WTC11 (cell line): ENCODE data around the gene TIMM22. TPM values are rescaled to one million over a fixed set of nuclear protein-coding genes. Genes with fewer than 3 reads are reported as not detected.
A peak's percentile ranks its signal among the peaks of the same experiment; 100 is the strongest.

Experiments used
- ATAC-seq: fragments of 200-7000 bp; cut with Tn5 transposase; 2 replicates; pipeline ENCODE4 v1.10.0; 2021; ENCODE audit warnings: mild to moderate bottlenecking, moderate library complexity
- CTCF ChIA-PET: fragments of 300-600 bp; sonication (Branson Sonifier 250); formaldehyde crosslinking; loops from one replicate; lab custom pipeline; 2021; ENCODE audit warnings: antibody characterized with exemption; lab: Charles Lee
- POLR2A ChIA-PET: fragments of 350-600 bp; sonication (Branson Sonifier 250); formaldehyde crosslinking; loops from one replicate; lab custom pipeline; 2021; ENCODE audit warnings: antibody characterized with exemption; lab: Charles Lee
- DNase-seq: peaks from one replicate; pipeline ENCODE4 v3.0.0; 2021; ENCODE audit warnings: low spot score
- H3K27ac Mint-ChIP-seq: 2 replicates; pipeline ENCODE4 v1.8.0; 2021; ENCODE audit warnings: mixed read lengths
- H3K27me3 Mint-ChIP-seq: 2 replicates; pipeline ENCODE4 v1.8.0; 2021; ENCODE audit warnings: low read depth, mild to moderate bottlenecking, moderate library complexity, mixed read lengths
- H3K36me3 Mint-ChIP-seq: 2 replicates; pipeline ENCODE4 v1.8.0; 2021; ENCODE audit warnings: mixed read lengths
- H3K4me1 Mint-ChIP-seq: 2 replicates; pipeline ENCODE4 v1.8.0; 2022; ENCODE audit warnings: mixed read lengths
- H3K4me3 Mint-ChIP-seq: 2 replicates; pipeline ENCODE4 v1.8.0; 2021; ENCODE audit warnings: mild to moderate bottlenecking, moderate library complexity, mixed read lengths
- H3K9me3 Mint-ChIP-seq: 2 replicates; pipeline ENCODE4 v1.8.0; 2021; ENCODE audit warnings: mixed read lengths
- CREM ChIP-seq: sonication (generic); formaldehyde crosslinking; IDR thresholded peaks from 2 replicates; pipeline ENCODE4 v1.8.1; 2022; ENCODE audit warnings: mild to moderate bottlenecking, missing genetic modification reagents, moderate library complexity
- ETV6 ChIP-seq: sonication (generic); formaldehyde crosslinking; IDR thresholded peaks from 2 replicates; pipeline ENCODE4 v1.8.1; 2022; ENCODE audit warnings: mild to moderate bottlenecking, missing genetic modification reagents
- FOXJ3 ChIP-seq: sonication (generic); formaldehyde crosslinking; IDR thresholded peaks from 2 replicates; pipeline ENCODE4 v1.9.0; 2021; ENCODE audit warnings: missing genetic modification reagents, mild to moderate bottlenecking, borderline replicate concordance
- FOXK1 ChIP-seq: sonication (generic); formaldehyde crosslinking; IDR thresholded peaks from 2 replicates; pipeline ENCODE4 v1.8.0; 2022; ENCODE audit warnings: mild to moderate bottlenecking, moderate library complexity, missing genetic modification reagents
- GRHL2 ChIP-seq: fragments of 250-450 bp; sonication (Bioruptor Pico); IDR thresholded peaks from 2 replicates; pipeline ENCODE4 v1.8.0; 2022; ENCODE audit warnings: mild to moderate bottlenecking, moderate library complexity; ENCODE audit not compliant: insufficient replicate concordance, severe bottlenecking
- GTF2I ChIP-seq: fragments of 250-450 bp; sonication (Bioruptor Pico); conservative IDR thresholded peaks from 2 replicates; pipeline ENCODE4 v1.4.0; 2021; ENCODE audit warnings: mild to moderate bottlenecking
- JUN ChIP-seq: sonication (generic); formaldehyde crosslinking; IDR thresholded peaks from 2 replicates; pipeline ENCODE4 v1.8.0; 2023; ENCODE audit warnings: mild to moderate bottlenecking, missing genetic modification reagents
- KAT7 ChIP-seq: sonication (generic); formaldehyde crosslinking; IDR thresholded peaks from 2 replicates; pipeline ENCODE4 v1.8.1; 2023; ENCODE audit warnings: missing genetic modification reagents, mild to moderate bottlenecking, borderline replicate concordance
- NFYB ChIP-seq: sonication (generic); formaldehyde crosslinking; conservative IDR thresholded peaks from 2 replicates; pipeline ENCODE4 v1.8.0; 2022; ENCODE audit warnings: low read depth, missing genetic modification reagents
- TEAD1 ChIP-seq: sonication (generic); formaldehyde crosslinking; IDR thresholded peaks from 2 replicates; pipeline ENCODE4 v1.8.0; 2022; ENCODE audit warnings: mild to moderate bottlenecking, missing genetic modification reagents
- TP53 ChIP-seq: sonication (generic); formaldehyde crosslinking; IDR thresholded peaks from 2 replicates; pipeline ENCODE4 v1.8.1; 2023; ENCODE audit warnings: mild to moderate bottlenecking, missing genetic modification reagents
- USF1 ChIP-seq: sonication (generic); formaldehyde crosslinking; IDR thresholded peaks from 2 replicates; pipeline ENCODE4 v1.8.0; 2022; ENCODE audit warnings: mild to moderate bottlenecking, missing genetic modification reagents
- ZNF423 ChIP-seq: fragments of 250-450 bp; sonication (Bioruptor Pico); IDR thresholded peaks from 2 replicates; pipeline ENCODE4 v2.1.2; 2022; ENCODE audit warnings: mild to moderate bottlenecking, moderate library complexity
- ZNF532 ChIP-seq: fragments of 250-450 bp; sonication (Bioruptor Pico); IDR thresholded peaks from 2 replicates; pipeline ENCODE4 v1.9.0; 2021; ENCODE audit warnings: mild to moderate bottlenecking, borderline replicate concordance
- ZNF671 ChIP-seq: fragments of 250-450 bp; sonication (Bioruptor Pico); IDR thresholded peaks from 2 replicates; pipeline ENCODE4 v1.8.0; 2021; ENCODE audit warnings: mild to moderate bottlenecking
- total RNA-seq: library from RNA; stranded (reverse); gene quantifications from 3 replicates; pipeline ENCODE4 v1.2.3, GENCODE V29; 2021
- TF ChIP-seq, protein P1 (sequence below): fragments of 250-450 bp; sonication (Bioruptor Pico); IDR thresholded peaks from 2 replicates; pipeline ENCODE4 v1.9.0; 2021; ENCODE audit warnings: mild to moderate bottlenecking
- TF ChIP-seq, protein P2 (sequence below): sonication (generic); formaldehyde crosslinking; IDR thresholded peaks from 2 replicates; pipeline ENCODE4 v1.8.1; 2022; ENCODE audit warnings: mild to moderate bottlenecking, missing genetic modification reagents, moderate library complexity, borderline replicate concordance
- TF ChIP-seq, protein P3 (sequence below): sonication (generic); formaldehyde crosslinking; IDR thresholded peaks from 2 replicates; pipeline ENCODE4 v1.8.1; 2023; ENCODE audit warnings: mild to moderate bottlenecking, moderate library complexity, missing genetic modification reagents
- TF ChIP-seq, protein P4 (sequence below): sonication (generic); formaldehyde crosslinking; IDR thresholded peaks from 2 replicates; pipeline ENCODE4 v1.8.0; 2023; ENCODE audit warnings: mild to moderate bottlenecking, missing genetic modification reagents

The TIMM22 gene
- total RNA-seq, 1 experiment from 2014 or later, result 18.0 TPM

- TF ChIP-seq, protein P1, sequence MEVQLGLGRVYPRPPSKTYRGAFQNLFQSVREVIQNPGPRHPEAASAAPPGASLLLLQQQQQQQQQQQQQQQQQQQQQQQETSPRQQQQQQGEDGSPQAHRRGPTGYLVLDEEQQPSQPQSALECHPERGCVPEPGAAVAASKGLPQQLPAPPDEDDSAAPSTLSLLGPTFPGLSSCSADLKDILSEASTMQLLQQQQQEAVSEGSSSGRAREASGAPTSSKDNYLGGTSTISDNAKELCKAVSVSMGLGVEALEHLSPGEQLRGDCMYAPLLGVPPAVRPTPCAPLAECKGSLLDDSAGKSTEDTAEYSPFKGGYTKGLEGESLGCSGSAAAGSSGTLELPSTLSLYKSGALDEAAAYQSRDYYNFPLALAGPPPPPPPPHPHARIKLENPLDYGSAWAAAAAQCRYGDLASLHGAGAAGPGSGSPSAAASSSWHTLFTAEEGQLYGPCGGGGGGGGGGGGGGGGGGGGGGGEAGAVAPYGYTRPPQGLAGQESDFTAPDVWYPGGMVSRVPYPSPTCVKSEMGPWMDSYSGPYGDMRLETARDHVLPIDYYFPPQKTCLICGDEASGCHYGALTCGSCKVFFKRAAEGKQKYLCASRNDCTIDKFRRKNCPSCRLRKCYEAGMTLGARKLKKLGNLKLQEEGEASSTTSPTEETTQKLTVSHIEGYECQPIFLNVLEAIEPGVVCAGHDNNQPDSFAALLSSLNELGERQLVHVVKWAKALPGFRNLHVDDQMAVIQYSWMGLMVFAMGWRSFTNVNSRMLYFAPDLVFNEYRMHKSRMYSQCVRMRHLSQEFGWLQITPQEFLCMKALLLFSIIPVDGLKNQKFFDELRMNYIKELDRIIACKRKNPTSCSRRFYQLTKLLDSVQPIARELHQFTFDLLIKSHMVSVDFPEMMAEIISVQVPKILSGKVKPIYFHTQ, result no peak
- TF ChIP-seq ETV6 (CRISPR knock-in tag), result no peak
- TF ChIP-seq GTF2I (CRISPR knock-in tag), result no peak
- no peak for TF ChIP-seq CREM (CRISPR knock-in tag)
- TF ChIP-seq TEAD1 (CRISPR knock-in tag), result no peak
- TF ChIP-seq KAT7, result no peak
- TF ChIP-seq FOXK1 (CRISPR knock-in tag), result no peak
- no peak for TF ChIP-seq GRHL2 (CRISPR knock-in tag)
- TF ChIP-seq FOXJ3 (CRISPR knock-in tag), result no peak
Measured at GRCh38 chr17:1027044-1027443, 30.1 kb downstream of the TIMM22 start (continued).

GRCh38 chr17:1029196-1029921 is 32.4 kb downstream of the TIMM22 start:
- no peaks in the 10 kb centered on the region for H3K36me3 Mint-ChIP-seq
- ATAC-seq (no peak), DNase-seq (no peak)
- ChIA-PET CTCF (interaction anchor here (1.9 to 5.7 kb wide), 2 partner anchors 27 to 29 kb away, joined by 8 to 35 read pairs; no protein-coding TSS in a partner anchor), POLR2A (no interaction called here)
- no peaks in the 10 kb centered on the region for H3K9me3 Mint-ChIP-seq
- peaks cover 5% of the 10 kb centered on the region; the same call in 1 of the 2 replicates for H3K4me1 Mint-ChIP-seq
- H3K27ac Mint-ChIP-seq, result peak overlapping the region; percentile 65
- H3K27me3 Mint-ChIP-seq, result peaks cover 18% of the 10 kb centered on the region
- TF ChIP-seq, protein P2, sequence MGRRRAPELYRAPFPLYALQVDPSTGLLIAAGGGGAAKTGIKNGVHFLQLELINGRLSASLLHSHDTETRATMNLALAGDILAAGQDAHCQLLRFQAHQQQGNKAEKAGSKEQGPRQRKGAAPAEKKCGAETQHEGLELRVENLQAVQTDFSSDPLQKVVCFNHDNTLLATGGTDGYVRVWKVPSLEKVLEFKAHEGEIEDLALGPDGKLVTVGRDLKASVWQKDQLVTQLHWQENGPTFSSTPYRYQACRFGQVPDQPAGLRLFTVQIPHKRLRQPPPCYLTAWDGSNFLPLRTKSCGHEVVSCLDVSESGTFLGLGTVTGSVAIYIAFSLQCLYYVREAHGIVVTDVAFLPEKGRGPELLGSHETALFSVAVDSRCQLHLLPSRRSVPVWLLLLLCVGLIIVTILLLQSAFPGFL (CRISPR knock-in tag), result no peak
- TF ChIP-seq CREM (CRISPR knock-in tag), result no peak
- TF ChIP-seq GTF2I (CRISPR knock-in tag), result no peak
- TF ChIP-seq JUN (CRISPR knock-in tag), result no peak
- no peak for TF ChIP-seq ZNF423 (CRISPR knock-in tag)
- no peak for TF ChIP-seq USF1
- no peak for TF ChIP-seq ZNF671 (CRISPR knock-in tag)
- TF ChIP-seq, protein P3, sequence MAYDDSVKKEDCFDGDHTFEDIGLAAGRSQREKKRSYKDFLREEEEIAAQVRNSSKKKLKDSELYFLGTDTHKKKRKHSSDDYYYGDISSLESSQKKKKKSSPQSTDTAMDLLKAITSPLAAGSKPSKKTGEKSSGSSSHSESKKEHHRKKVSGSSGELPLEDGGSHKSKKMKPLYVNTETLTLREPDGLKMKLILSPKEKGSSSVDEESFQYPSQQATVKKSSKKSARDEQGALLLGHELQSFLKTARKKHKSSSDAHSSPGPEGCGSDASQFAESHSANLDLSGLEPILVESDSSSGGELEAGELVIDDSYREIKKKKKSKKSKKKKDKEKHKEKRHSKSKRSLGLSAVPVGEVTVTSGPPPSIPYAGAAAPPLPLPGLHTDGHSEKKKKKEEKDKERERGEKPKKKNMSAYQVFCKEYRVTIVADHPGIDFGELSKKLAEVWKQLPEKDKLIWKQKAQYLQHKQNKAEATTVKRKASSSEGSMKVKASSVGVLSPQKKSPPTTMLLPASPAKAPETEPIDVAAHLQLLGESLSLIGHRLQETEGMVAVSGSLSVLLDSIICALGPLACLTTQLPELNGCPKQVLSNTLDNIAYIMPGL, result no peak
- TF ChIP-seq TP53 (CRISPR knock-in tag), result no peak
- TF ChIP-seq, protein P4, sequence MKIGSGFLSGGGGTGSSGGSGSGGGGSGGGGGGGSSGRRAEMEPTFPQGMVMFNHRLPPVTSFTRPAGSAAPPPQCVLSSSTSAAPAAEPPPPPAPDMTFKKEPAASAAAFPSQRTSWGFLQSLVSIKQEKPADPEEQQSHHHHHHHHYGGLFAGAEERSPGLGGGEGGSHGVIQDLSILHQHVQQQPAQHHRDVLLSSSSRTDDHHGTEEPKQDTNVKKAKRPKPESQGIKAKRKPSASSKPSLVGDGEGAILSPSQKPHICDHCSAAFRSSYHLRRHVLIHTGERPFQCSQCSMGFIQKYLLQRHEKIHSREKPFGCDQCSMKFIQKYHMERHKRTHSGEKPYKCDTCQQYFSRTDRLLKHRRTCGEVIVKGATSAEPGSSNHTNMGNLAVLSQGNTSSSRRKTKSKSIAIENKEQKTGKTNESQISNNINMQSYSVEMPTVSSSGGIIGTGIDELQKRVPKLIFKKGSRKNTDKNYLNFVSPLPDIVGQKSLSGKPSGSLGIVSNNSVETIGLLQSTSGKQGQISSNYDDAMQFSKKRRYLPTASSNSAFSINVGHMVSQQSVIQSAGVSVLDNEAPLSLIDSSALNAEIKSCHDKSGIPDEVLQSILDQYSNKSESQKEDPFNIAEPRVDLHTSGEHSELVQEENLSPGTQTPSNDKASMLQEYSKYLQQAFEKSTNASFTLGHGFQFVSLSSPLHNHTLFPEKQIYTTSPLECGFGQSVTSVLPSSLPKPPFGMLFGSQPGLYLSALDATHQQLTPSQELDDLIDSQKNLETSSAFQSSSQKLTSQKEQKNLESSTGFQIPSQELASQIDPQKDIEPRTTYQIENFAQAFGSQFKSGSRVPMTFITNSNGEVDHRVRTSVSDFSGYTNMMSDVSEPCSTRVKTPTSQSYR, result no peak
- TF ChIP-seq ZNF532 (CRISPR knock-in tag), result no peak
- TF ChIP-seq NFYB (CRISPR knock-in tag), result no peak
- no peak overlapping the region for H3K4me3 Mint-ChIP-seq
